ENCODE measurements around the gene HAUS7. TPM values are rescaled to one million over a fixed set of nuclear protein-coding genes. Genes with fewer than 3 reads are reported as not detected.

Gene HAUS7
- total and polyA plus RNA-seq, 4 donors, result 11.3 to 42.9 (median 28.0) TPM

GRCh38 chrX:153445106-153445855, 25.1 kb downstream of the HAUS7 start:
- ATAC-seq (ENCODE audit: insufficient read depth, low FRiP score), result no peak
- TF ChIP-seq CTCF (IDR thresholded peaks at IDR 0.05; ENCODE audit: control extremely low read depth, extremely low read depth), result no peak
- Histone ChIP-seq H3K27me3 (ENCODE audit: control insufficient read depth in 3 of 3, insufficient read depth in 3 of 3, low read length in 2 of 3) (peaks cover 0 to 3% (median 0%) of the 10 kb centered on the region in 3 donors), H3K9me3 (ENCODE audit: control insufficient read depth in 4 of 4, insufficient read depth in 3 of 4, low read length in 3 of 4) (peaks cover 0 to 4% (median 0%) of the 10 kb centered on the region in 4 donors), H3K36me3 (ENCODE audit: control insufficient read depth in 4 of 4, insufficient read depth in 4 of 4, low read length in 4 of 4) (peaks cover 0 to 1% (median 0%) of the 10 kb centered on the region in 4 donors), H3K4me1 (ENCODE audit: control insufficient read depth in 5 of 5, insufficient read depth in 5 of 5, low read length in 5 of 5) (no peaks in the 10 kb centered on the region), H3K4me3 (no peak overlapping the region), H3K9ac (ENCODE audit: insufficient read depth in 1 of 2, low read length in 2 of 2) (no peak overlapping the region), H3K27ac (ENCODE audit: low read depth in 1 of 2, low read length in 1 of 2) (no peak overlapping the region)
- DNase-seq, result no peak
- WGBS, 2 donors, result 88 to 94% methylated on average over 23 to 35 of the region's 35 CpGs

GRCh38 chrX:153444333-153445011, 25.9 kb downstream of the HAUS7 start:
- peaks cover 0 to 11% (median 0%) of the 10 kb centered on the region in 4 donors for H3K9me3 ChIP-seq (ENCODE audit: control insufficient read depth in 4 of 4, insufficient read depth in 3 of 4, low read length in 3 of 4)
- no peak overlapping the region for H3K9ac ChIP-seq (ENCODE audit: insufficient read depth in 1 of 2, low read length in 2 of 2)
- H3K4me3 ChIP-seq, result no peak overlapping the region
- TF ChIP-seq CTCF (IDR thresholded peaks at IDR 0.05; ENCODE audit: control extremely low read depth, extremely low read depth), result no peak
- H3K27me3 ChIP-seq (ENCODE audit: control insufficient read depth in 3 of 3, insufficient read depth in 3 of 3, low read length in 2 of 3), result peaks cover 0 to 5% (median 0%) of the 10 kb centered on the region in 3 donors
- ATAC-seq (ENCODE audit: insufficient read depth, low FRiP score) (no peak), DNase-seq (no peak)
- H3K4me1 ChIP-seq (ENCODE audit: control insufficient read depth in 5 of 5, insufficient read depth in 5 of 5, low read length in 5 of 5), result no peaks in the 10 kb centered on the region
- no peak overlapping the region for H3K27ac ChIP-seq (ENCODE audit: low read depth in 1 of 2, low read length in 1 of 2)
- WGBS, 2 donors, result 91 to 95% methylated on average over 37 of the region's 37 CpGs
- H3K36me3 ChIP-seq (ENCODE audit: control insufficient read depth in 4 of 4, insufficient read depth in 4 of 4, low read length in 4 of 4), result no peaks in the 10 kb centered on the region

GRCh38 chrX:153443476-153444332, 26.7 kb downstream of the HAUS7 start:
- H3K27ac ChIP-seq (ENCODE audit: low read depth in 1 of 2, low read length in 1 of 2), result no peak overlapping the region
- no peaks in the 10 kb centered on the region for H3K36me3 ChIP-seq (ENCODE audit: control insufficient read depth in 4 of 4, insufficient read depth in 4 of 4, low read length in 4 of 4)
- WGBS, 2 donors, result 84 to 87% methylated on average over 22 to 25 of the region's 25 CpGs
- peaks cover 0 to 13% (median 0%) of the 10 kb centered on the region in 4 donors for H3K9me3 ChIP-seq (ENCODE audit: control insufficient read depth in 4 of 4, insufficient read depth in 3 of 4, low read length in 3 of 4)
- no peak overlapping the region for H3K4me3 ChIP-seq
- no peaks in the 10 kb centered on the region for H3K4me1 ChIP-seq (ENCODE audit: control insufficient read depth in 5 of 5, insufficient read depth in 5 of 5, low read length in 5 of 5)
- peaks cover 0 to 5% (median 0%) of the 10 kb centered on the region in 3 donors for H3K27me3 ChIP-seq (ENCODE audit: control insufficient read depth in 3 of 3, insufficient read depth in 3 of 3, low read length in 2 of 3)
- H3K9ac ChIP-seq (ENCODE audit: insufficient read depth in 1 of 2, low read length in 2 of 2), result no peak overlapping the region
- DNase-seq (no peak), ATAC-seq (ENCODE audit: insufficient read depth, low FRiP score) (no peak)
- TF ChIP-seq CTCF (IDR thresholded peaks at IDR 0.05; ENCODE audit: control extremely low read depth, extremely low read depth), result no peak

Measured in lung (tissue), 12 donors.